ENCODE data around the gene IGFBP5.
A peak's percentile ranks its signal among the peaks of the same experiment; 100 is the strongest.

Gene IGFBP5

GRCh38 chr2:216664593-216665034 lies 30.7 kb downstream of the IGFBP5 start:
- DNase-seq (ENCODE audit: low spot score): no peak

- no peak for DNase-seq (ENCODE audit: low spot score)
Measured at GRCh38 chr2:216663846-216664245, 31.5 kb downstream of the IGFBP5 start.

- no peak for DNase-seq (ENCODE audit: low spot score)
Measured at GRCh38 chr2:216663106-216663505, 32.2 kb downstream of the IGFBP5 start.

- DNase-seq (ENCODE audit: low spot score): no peak
Measured at GRCh38 chr2:216661639-216662375, 33.5 kb downstream of the IGFBP5 start.

- no peak for DNase-seq (ENCODE audit: low spot score)
Measured at GRCh38 chr2:216661051-216661450, 34.3 kb downstream of the IGFBP5 start.

GRCh38 chr2:216660496-216660895 lies 34.9 kb downstream of the IGFBP5 start:
- DNase-seq (ENCODE audit: low spot score): no peak

GRCh38 chr2:216659276-216659675 lies 36.1 kb downstream of the IGFBP5 start:
- DNase-seq (ENCODE audit: low spot score): no peak

GRCh38 chr2:216658757-216659156 lies 36.6 kb downstream of the IGFBP5 start:
- no peak for DNase-seq (ENCODE audit: low spot score)

GRCh38 chr2:216657980-216658379 lies 37.4 kb downstream of the IGFBP5 start:
- no peak for DNase-seq (ENCODE audit: low spot score)

- DNase-seq (ENCODE audit: low spot score): no peak
Measured at GRCh38 chr2:216657086-216657855, 38.1 kb downstream of the IGFBP5 start.

GRCh38 chr2:216654528-216655052 lies 40.8 kb downstream of the IGFBP5 start:
- no peak for DNase-seq (ENCODE audit: low spot score)

GRCh38 chr2:216653931-216654365 lies 41.4 kb downstream of the IGFBP5 start:
- DNase-seq (ENCODE audit: low spot score): no peak

GRCh38 chr2:216653093-216653799 lies 42.1 kb downstream of the IGFBP5 start:
- no peak for DNase-seq (ENCODE audit: low spot score)

- DNase-seq (ENCODE audit: low spot score): no peak
Measured at GRCh38 chr2:216652566-216652965, 42.8 kb downstream of the IGFBP5 start.

- DNase-seq (ENCODE audit: low spot score): no peak
Measured at GRCh38 chr2:216651351-216651881, 43.9 kb downstream of the IGFBP5 start.

GRCh38 chr2:216650626-216651257 lies 44.6 kb downstream of the IGFBP5 start:
- DNase-seq (ENCODE audit: low spot score): no peak

- no peak for DNase-seq (ENCODE audit: low spot score)
Measured at GRCh38 chr2:216649574-216649973, 45.8 kb downstream of the IGFBP5 start.

GRCh38 chr2:216648105-216648504 lies 47.2 kb downstream of the IGFBP5 start:
- no peak for DNase-seq (ENCODE audit: low spot score)

- no peak for DNase-seq (ENCODE audit: low spot score)
Measured at GRCh38 chr2:216646116-216646515, 49.2 kb downstream of the IGFBP5 start.

- DNase-seq (ENCODE audit: low spot score): no peak
Measured at GRCh38 chr2:216645636-216645950, 49.8 kb downstream of the IGFBP5 start.

GRCh38 chr2:216644842-216645635 lies 50.3 kb downstream of the IGFBP5 start:
- peak; percentile 56 for DNase-seq (ENCODE audit: low spot score)
